DMS53 treated with DMSO at 0.1 percent for 48 hours (cell line): ENCODE results near the gene CRYGN.

Source experiments
- DNase-seq: peaks from one replicate; lab custom pipeline; 2025; ENCODE audit not compliant: unreplicated experiment; lab: John Stamatoyannopoulos, UW

Gene CRYGN

GRCh38 chr7:151408839-151409666 lies 30.9 kb downstream of the CRYGN start:
- DNase-seq = no peak

GRCh38 chr7:151408498-151408838 lies 31.5 kb downstream of the CRYGN start:
- no peak for DNase-seq

- no peak for DNase-seq
These were observed 32.9 kb downstream of the CRYGN start for GRCh38 chr7:151406886-151407583.

- no peak for DNase-seq
These were observed 33.7 kb downstream of the CRYGN start for GRCh38 chr7:151406051-151406875.

- DNase-seq = no peak
These were observed 34.4 kb downstream of the CRYGN start for GRCh38 chr7:151405588-151405987.

- DNase-seq = no peak
These were observed 34.9 kb downstream of the CRYGN start for GRCh38 chr7:151405056-151405455.

- no peak for DNase-seq
These were observed 35.5 kb downstream of the CRYGN start for GRCh38 chr7:151404216-151405011.

GRCh38 chr7:151403764-151404163 lies 36.2 kb downstream of the CRYGN start:
- peak; percentile 58 for DNase-seq

- no peak for DNase-seq
These were observed 37.7 kb downstream of the CRYGN start for GRCh38 chr7:151402029-151402835.

- no peak for DNase-seq
These were observed 39.2 kb downstream of the CRYGN start for GRCh38 chr7:151400626-151401315.

- no peak for DNase-seq
These were observed 40.0 kb downstream of the CRYGN start for GRCh38 chr7:151399906-151400305.

GRCh38 chr7:151399305-151399601 lies 40.7 kb downstream of the CRYGN start:
- DNase-seq = no peak

- no peak for DNase-seq
These were observed 41.3 kb downstream of the CRYGN start for GRCh38 chr7:151398446-151399304.

GRCh38 chr7:151397026-151397425 lies 42.9 kb downstream of the CRYGN start:
- no peak for DNase-seq

GRCh38 chr7:151396328-151396970 lies 43.5 kb downstream of the CRYGN start:
- no peak for DNase-seq

- DNase-seq = no peak
These were observed 44.9 kb downstream of the CRYGN start for GRCh38 chr7:151395036-151395367.

GRCh38 chr7:151394076-151395035 lies 45.6 kb downstream of the CRYGN start:
- DNase-seq = no peak
